OCI-LY3 (cell line): ENCODE measurements around the gene RASGRP4.

Experiments
- H2AFZ ChIP-seq: fragments of 200-600, 300-600 bp; shearing (Covaris generic); 2 replicates; pipeline ENCODE4 v1.6.0; 2014; ENCODE audit warnings: antibody characterized with exemption, low read depth, low read length
- H3K27ac ChIP-seq: fragments of 200-600, 300-600 bp; sonication (generic); 2 replicates; pipeline ENCODE4 v1.5.1; 2014; ENCODE audit warnings: mild to moderate bottlenecking, low read length, moderate library complexity, mixed read lengths
- H3K27me3 ChIP-seq: fragments of 200-600, 300-600 bp; sonication (generic); 2 replicates; pipeline ENCODE4 v1.6.1; 2014; ENCODE audit warnings: low read depth, low read length, mixed read lengths
- H3K36me3 ChIP-seq: fragments of 200-600, 300-600 bp; sonication (generic); replicated peaks from 2 replicates; pipeline ENCODE3; 2014; ENCODE audit warnings: low read depth, low read length, mixed read lengths
- H3K4me1 ChIP-seq: fragments of 300-600, 200-600 bp; sonication (generic); 2 replicates; pipeline ENCODE4 v1.6.1; 2014; ENCODE audit warnings: low read length, mixed read lengths
- H3K4me2 ChIP-seq: fragments of 200-600, 300-600 bp; sonication (generic); 2 replicates; pipeline ENCODE4 v1.6.1; 2014; ENCODE audit warnings: low read length, mixed read lengths
- H3K4me3 ChIP-seq: fragments of 300-600, 200-600 bp; sonication (generic); 2 replicates; pipeline ENCODE4 v1.5.1; 2014; ENCODE audit warnings: antibody characterized with exemption, mild to moderate bottlenecking, low read length, moderate library complexity
- H3K79me2 ChIP-seq: fragments of 300-600, 200-600 bp; shearing (Covaris generic); 2 replicates; pipeline ENCODE4 v1.6.1; 2014; ENCODE audit warnings: mild to moderate bottlenecking, low read length, mixed read lengths
- H3K9ac ChIP-seq: fragments of 300-600, 200-600 bp; shearing (Covaris generic); 2 replicates; pipeline ENCODE4 v1.6.0; 2014; ENCODE audit warnings: mild to moderate bottlenecking, low read length, moderate library complexity
- H3K9me3 ChIP-seq: fragments of 200-600, 300-600 bp; shearing (Covaris generic); 2 replicates; pipeline ENCODE4 v1.6.1; 2014; ENCODE audit warnings: low read length, mixed read lengths; ENCODE audit not compliant: insufficient read depth
- H4K20me1 ChIP-seq: fragments of 200-600, 300-600 bp; sonication (generic); 2 replicates; pipeline ENCODE4 v1.6.1; 2016; ENCODE audit warnings: low read length, mixed read lengths; ENCODE audit not compliant: insufficient read depth
- CTCF ChIP-seq: fragments of 200-600, 300-600 bp; sonication (generic); IDR thresholded peaks from 2 replicates; pipeline ENCODE4 v1.5.1; 2014; ENCODE audit warnings: antibody characterized with exemption, low read length, low read depth
- EZH2phosphoT487 ChIP-seq: fragments of 200-600 bp; shearing (Covaris generic); IDR thresholded peaks from 2 replicates; pipeline ENCODE4 v1.6.1; 2018; ENCODE audit warnings: antibody characterized with exemption, mixed run types, low read depth

The RASGRP4 gene

DNA sequence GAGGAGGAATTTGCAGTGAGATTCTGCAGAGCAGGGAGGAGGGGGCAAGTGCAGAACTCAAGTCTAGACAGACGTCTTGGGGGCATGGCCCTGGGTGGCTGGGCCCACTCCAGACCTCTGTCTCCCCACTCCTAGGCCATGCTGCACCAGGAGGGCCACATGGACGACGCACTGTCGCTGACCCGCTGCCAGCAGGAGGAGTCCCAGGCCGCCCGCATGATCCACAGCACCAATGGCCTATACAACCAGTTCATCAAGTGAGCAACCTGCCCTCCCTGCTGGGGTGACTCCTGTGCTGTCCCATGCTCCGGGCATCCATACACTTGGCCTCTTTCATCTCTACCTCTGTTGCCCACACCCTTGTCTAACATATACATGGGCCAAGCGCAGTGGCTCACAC, 25.6 kb upstream of the RASGRP4 start:
- TF ChIP-seq CTCF (no peak), EZH2phosphoT487 (no peak)
- H3K27me3 ChIP-seq = no peaks in the 10 kb centered on the region
- no peaks in the 10 kb centered on the region for H3K79me2 ChIP-seq
- no peak overlapping the region for H3K27ac ChIP-seq
- peaks cover 10% of the 10 kb centered on the region for H3K36me3 ChIP-seq
- no peaks in the 10 kb centered on the region for H3K4me1 ChIP-seq
- no peak overlapping the region for H3K9ac ChIP-seq
- H2AFZ ChIP-seq = no peak overlapping the region
- H4K20me1 ChIP-seq = peaks cover 4% of the 10 kb centered on the region; the same call in 1 of the 2 replicates
- H3K4me2 ChIP-seq = no peak overlapping the region
- no peaks in the 10 kb centered on the region for H3K9me3 ChIP-seq
- H3K4me3 ChIP-seq = no peak overlapping the region

GRCh38 chr19:38451036-38451435, 25.0 kb upstream of the RASGRP4 start:
- Histone ChIP-seq H2AFZ (no peak overlapping the region), H4K20me1 (peaks cover 4% of the 10 kb centered on the region; the same call in 1 of the 2 replicates), H3K27me3 (no peaks in the 10 kb centered on the region), H3K79me2 (no peaks in the 10 kb centered on the region), H3K27ac (no peak overlapping the region), H3K36me3 (peaks cover 13% of the 10 kb centered on the region), H3K9me3 (no peaks in the 10 kb centered on the region), H3K4me3 (no peak overlapping the region), H3K9ac (no peak overlapping the region), H3K4me2 (no peak overlapping the region), H3K4me1 (no peaks in the 10 kb centered on the region)
- no peak for TF ChIP-seq CTCF
- no peak for TF ChIP-seq EZH2phosphoT487

DNA sequence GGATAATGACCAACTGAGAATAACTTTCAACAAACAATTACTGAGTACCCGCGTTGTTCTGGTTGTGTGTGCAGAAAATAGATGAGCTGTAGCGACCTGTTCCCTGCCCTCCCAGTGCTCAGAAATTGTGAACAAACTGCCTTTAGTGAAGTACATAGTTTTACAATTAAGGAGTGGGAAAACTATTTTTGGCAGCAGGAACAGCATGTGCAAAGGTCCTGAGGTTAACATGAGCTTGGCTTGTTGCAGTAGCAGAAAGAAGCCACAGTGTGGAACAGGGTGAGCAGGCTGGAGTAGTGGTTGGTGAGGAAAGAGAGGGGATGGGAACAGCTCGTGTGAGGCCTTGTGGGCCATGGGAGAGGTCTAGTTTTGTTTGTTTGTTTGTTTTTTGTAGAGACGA, 23.5 kb upstream of the RASGRP4 start:
- Histone ChIP-seq H3K9ac (no peak overlapping the region), H3K4me2 (no peak overlapping the region), H3K4me3 (no peak overlapping the region), H2AFZ (no peak overlapping the region), H3K79me2 (no peaks in the 10 kb centered on the region), H3K27ac (no peak overlapping the region), H3K36me3 (peaks cover 13% of the 10 kb centered on the region), H3K4me1 (no peaks in the 10 kb centered on the region), H4K20me1 (no peaks in the 10 kb centered on the region), H3K9me3 (no peaks in the 10 kb centered on the region), H3K27me3 (no peaks in the 10 kb centered on the region)
- TF ChIP-seq CTCF = no peak
- no peak for TF ChIP-seq EZH2phosphoT487

DNA sequence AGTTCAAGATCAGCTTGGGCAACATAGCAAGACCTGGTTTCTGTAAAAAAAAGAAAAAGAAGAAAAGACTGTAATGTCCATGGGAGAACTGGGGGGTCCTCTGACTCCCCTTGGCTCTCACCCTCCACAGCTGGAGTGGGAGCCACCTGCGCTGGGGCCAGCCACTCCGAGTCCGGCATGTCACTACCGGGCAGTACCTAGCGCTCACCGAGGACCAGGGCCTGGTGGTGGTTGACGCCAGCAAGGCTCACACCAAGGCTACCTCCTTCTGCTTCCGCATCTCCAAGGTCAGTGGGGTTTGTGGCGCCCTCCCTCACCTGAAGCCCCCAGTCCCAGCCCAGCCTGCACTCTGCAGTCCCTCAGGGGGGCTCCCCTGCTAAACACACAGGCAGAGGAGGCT, 22.2 kb upstream of the RASGRP4 start:
- H3K9ac ChIP-seq = no peak overlapping the region
- no peaks in the 10 kb centered on the region for H4K20me1 ChIP-seq
- H3K27ac ChIP-seq = no peak overlapping the region
- no peaks in the 10 kb centered on the region for H3K4me1 ChIP-seq
- H3K4me2 ChIP-seq = no peak overlapping the region
- no peaks in the 10 kb centered on the region for H3K79me2 ChIP-seq
- no peak overlapping the region for H2AFZ ChIP-seq
- H3K36me3 ChIP-seq = peaks cover 13% of the 10 kb centered on the region
- no peak for TF ChIP-seq CTCF
- no peak for TF ChIP-seq EZH2phosphoT487
- no peaks in the 10 kb centered on the region for H3K9me3 ChIP-seq
- H3K4me3 ChIP-seq = no peak overlapping the region
- no peaks in the 10 kb centered on the region for H3K27me3 ChIP-seq
